ENCODE results near the gene LPIN1.

DNA sequence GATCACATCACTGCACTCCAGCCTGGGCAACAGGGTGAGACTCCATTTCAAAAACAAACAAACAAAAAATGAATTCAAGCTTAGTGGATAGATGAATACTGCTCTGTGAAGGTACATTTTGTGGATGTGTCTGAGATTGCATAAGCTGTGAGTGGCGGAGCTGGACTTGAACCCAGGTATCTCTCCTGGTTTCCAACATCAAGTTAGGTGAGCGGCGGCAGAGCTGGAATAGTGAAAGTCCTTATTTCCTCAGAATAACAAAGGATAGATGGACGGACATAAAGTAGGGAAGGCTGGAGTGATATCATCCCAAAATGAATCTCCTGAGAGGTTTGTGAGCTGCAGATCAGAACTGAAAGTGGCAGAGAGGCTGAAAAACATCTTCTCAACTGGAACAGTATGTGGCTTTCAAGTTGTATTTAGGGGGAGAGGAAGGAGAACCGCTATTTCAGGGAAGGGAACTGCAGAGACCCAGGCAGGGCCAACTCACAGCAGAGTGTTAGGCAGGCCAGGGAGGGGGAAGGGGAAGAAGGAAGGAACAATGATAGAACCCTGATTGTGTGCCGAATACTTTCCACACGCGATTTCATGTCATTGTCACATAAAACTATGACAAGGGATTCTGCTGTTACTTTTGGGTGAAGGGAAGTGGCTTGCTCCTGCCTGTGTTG is 106.2 kb downstream of the LPIN1 start:
- TF ChIP-seq POLR2A (IDR thresholded peaks at IDR 0.05; ENCODE audit: low read depth) (no peak), CTCF (IDR thresholded peaks at IDR 0.05) (no peak), POLR2AphosphoS5 (IDR thresholded peaks at IDR 0.05) (no peak)

Measured in esophagus muscularis mucosa (tissue), 3 donors.